ENCODE results near the gene PTGES.

Gene PTGES

DNA sequence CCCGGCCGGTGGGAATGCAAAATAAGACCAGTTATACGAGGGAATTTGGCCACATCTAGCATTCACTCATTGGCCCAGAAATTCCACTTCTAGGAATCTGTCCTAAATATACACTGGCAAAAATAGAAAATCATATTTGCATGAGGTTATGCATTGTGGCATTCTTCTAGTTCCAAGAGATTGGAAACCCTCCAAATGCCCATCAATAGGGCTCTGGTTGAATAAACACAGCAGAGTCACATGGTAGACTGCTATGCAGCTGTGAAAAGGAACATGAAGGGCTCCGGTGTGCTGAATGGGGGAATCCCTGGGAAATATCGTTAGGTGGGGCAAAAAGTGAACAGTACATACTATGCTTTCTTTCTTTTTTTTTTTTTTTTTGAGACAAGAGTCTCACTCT is 36.8 kb downstream of the PTGES start:
- no peak for DNase-seq

DNA sequence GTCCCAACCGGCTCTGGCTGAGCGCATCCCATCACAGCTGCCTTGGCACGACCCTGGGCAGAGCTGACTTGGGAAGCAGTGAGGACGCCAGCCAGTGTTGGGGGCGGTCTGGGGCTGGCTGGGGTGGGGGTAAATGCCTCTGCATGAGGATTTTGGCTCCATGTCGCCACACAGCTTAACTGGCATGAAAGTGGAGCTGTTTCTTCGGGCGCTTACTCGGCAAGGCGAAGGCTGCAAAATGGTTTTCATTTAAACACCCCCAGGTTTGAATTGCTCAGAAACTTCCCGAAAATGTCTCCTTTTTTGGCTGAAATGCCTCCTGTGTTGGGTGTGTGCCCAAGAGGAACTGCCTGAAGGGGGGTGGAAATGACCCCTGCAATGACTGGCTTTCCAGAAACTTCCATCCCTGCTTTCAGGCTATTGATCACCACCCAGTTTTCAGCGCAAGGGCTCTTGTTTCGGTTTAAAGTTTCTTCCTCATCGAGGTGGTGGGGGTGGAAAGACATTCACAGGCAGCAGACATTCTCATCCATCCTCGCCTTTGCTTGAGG is 38.3 kb downstream of the PTGES start:
- no peak for DNase-seq

DNA sequence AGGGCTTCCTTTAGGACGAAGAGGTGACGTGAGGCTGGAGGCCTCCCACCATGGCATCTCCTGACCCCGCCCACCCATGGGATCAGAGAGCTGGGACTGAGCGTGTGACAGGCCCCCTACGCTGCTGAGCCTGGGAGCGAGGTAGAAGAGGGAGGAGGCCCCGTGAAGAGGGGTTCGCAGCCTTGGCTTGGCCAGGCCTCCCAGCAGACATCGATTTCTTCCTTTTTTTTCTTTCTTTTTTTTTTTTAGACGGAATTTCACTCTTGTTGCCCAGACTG is 39.5 kb downstream of the PTGES start:
- no peak for DNase-seq

DNA sequence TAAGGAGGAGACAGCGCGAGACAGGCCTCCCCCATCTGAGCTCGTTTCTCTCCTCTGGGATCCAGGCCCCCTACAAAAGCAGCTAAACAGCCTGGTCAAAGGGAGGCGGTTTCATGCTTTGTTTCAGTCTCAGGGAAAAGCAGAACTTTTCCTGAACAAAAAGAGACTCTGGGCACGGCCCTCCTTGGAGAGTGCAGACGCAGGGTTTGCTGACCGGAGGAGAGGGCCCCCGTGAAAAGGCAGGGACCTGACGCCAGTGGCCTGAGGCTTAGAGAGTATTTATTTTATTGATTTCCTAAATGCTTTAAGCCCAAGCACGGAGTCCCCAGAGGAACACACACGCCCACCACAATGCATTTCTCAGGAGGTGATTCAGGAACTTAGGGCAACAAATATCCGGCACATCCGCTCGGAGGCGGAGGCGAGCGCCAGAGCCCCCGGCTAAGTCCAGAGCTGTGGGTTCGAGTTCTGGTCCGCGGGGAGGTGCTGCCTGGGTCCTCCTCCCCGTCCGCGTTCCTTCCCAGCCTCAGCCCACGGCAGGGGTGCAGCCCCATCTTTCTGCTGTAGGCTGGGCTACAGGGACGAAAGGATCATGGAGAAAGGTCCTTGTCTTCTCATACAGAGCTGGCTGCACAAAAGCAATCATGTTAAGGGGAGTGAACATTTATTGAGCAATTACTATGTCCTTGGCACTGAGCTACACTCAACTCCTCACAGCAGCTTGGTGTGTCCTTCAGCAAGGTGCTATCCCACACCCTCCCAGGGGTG is 40.0 kb downstream of the PTGES start:
- DNase-seq = peak in 1 of 2 donors; percentile 52

DNA sequence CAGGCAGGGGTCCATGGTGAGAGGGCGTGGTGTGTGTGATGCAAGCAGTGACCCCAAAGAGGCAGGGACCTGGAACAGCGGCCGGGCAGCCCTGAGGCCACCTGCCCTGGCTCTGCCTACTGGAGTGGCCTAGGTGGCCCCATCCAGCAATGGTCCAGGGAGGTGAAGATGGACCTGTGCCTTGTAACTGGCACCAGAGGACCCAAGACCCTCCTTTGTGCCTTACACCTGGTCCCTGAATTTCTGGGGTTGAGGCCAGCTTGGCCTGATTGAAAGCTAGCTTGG is 42.7 kb downstream of the PTGES start:
- no peak for DNase-seq

DNA sequence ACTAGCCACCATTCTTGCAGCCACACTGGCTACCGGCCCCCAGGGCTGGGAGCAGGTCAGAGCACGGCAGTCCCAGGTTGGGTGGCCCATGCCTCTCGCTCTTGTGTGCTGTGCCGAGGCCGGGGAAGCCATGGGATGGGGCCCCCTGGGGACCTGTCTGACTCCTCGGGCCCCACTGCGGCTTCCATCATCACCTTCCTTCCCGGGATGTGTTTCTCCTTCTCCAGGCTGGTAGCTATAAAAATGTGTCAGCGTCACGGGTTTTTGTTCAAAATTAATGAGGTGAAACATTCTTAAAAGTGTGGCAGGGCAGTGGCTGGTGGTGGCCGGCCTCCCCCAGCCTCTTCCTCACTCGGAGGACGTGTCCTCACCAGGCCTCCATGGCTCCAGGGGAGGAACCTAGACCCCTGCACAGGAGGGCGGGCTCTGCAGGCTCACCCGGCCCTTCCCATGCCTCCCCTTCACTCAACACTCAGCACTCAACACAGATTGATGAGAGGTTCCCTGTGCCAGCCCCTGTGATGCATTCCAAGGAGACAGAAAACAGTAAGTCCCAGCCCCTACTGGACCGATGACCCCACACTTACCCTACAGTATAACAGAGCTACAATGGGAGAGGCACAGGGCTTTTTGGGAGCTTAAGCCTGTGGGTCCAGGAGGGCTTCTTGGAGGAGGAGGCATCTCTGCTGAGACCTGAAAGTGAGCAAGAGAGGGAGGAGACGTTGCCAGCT is 43.2 kb downstream of the PTGES start:
- DNase-seq = no peak

DNA sequence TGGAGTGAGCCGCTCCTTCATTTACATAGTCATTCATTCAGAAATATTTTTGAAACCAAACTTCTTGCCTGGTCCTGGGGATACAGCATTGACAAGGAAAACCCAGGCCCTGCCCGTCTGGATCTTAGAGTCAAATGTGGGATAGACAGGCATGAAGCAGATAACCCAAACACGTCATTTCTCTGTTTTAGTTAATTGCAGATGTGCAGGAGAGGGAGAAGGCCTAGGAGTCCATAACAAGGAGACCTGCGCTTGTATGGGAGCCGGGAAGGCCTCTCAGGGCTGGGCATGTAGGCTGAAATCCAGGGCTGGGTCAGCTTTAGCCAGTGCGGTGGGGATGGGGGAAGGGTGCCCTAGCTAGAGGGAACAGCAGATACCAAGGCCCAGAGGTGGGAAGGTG is 44.0 kb downstream of the PTGES start:
- DNase-seq = no peak

DNA sequence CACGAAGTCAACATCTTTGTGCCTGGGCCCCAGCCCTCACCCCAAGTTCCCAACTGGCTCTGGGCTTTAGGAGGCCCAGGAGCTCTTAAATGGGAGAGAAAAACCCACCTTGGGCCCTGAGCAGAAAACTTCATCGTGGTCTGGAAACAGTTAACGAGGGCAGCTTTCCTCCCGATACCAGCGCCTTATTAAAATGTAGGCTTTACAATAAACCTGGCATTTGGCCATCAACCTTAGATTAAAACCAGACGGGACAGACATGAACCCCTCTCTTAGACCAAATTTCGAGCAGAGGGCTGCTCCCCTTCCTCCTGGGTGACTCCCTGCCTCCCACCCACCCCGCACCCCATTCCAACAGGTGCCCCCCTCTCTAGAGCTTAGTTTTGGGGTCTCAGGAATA is 48.0 kb downstream of the PTGES start:
- DNase-seq = no peak

DNA sequence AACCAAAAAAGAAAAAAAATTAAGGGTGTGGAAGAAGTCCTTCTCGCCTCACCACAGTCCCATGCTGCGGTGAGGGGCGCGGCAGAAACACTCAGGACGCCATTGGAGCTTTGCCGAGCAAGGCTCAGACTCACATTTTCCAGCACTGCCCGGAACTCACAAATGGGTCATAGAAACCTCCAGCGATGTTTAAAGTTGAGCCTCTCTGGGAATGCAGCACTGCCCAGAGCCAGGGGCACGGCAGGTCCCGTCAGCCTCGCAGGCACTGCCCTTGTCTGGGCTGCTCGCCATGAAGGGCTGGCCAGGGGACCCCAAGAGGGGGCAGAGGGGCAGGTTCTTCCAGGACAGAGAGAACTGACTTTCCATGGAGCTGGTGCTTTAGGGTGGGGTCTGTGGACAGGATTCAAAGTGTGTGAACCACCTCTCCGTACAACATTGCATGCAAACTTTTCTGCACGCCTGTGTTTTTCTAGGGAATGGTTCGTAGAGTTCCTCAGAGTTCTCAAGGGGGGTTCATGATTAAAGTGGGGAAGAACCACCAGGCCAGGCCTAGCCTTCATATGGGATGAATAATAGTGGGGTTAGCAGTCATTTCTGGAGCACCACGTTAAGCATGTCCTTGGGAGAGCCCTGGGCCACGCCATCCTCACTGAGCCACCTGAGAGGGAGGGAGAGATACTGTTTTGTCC is 49.0 kb downstream of the PTGES start:
- DNase-seq = no peak

DNA sequence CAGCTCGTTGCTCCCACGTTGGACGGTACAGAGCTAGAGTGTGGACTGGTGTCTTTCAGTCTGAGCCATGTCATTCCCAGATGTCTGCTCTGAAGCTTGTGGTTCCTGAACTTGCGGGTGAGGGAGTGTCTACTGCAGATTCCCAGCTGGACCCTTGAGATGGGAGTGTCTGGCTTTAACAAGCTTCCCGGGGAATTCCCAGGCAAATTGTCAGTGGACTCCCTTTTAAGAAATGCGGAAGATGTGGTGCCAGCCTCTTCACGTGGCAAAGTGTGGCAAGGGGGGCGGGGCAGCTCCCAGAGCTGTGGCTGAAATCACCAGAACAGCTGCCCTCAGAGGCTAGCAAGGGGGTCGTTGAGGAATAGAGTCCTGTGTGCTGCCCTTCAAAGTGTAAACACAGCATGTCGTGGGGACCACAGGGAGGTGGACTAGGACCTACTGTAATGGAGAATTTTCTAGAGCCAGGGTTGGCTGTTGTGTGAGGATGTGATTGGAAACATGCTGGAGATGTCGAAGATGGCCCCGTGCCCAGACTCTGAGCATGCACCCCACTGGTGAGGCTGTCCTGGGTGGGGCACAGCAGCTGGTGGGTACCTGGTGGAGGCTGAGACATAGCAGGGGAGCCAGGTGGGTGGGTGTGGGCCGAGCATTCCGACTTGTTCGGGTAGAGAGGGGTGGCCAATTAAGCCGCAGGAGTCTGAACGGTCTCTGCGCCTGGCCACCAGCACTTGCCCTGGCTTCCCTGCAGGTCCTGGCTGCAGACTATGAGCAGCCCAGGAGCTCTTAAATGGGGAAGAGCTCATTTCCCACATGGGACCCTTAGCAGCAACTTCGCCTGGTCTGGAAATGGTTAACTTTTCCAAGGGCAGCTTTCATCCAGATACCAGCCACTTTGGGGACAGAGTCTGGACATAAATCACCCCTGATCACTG is 50.0 kb downstream of the PTGES start:
- DNase-seq = no peak

DNA sequence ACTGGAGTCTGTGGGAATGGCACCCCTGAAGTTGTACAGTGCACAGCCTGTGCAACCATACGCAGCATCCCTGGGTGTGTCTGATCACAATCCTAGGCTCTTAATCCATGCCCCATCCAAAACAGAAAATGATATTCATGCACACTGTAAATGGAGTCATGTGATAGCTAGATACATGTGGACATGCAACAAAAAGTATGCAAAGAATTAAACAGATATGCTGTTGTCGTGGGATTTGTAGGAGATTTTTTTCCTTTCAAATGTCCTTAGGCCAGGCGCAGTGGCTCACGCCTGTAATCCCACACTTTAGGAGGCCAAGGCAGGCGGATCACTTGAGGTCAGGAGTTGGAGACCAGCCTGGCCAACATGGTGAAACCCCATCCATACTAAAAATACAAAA is 51.3 kb downstream of the PTGES start:
- no peak for DNase-seq

DNA sequence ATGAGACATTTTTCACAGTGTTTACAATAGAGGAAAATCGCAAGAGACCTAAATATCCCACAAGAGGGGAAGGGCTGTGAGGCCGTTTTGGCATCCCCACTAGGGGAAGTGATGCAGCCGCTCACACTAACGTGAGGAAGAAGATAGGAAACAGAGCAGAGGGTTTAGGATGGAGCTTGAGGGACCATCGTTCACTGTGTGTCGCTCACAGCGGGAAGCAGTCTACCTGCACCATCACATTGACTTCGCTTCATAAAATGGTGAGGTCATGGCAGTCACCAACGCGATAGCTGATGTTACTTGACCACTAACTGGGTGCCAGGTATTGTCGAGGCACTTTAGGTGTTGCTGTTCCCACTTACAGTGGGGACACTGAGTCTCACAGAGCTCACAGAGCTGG is 51.8 kb downstream of the PTGES start:
- DNase-seq = no peak

DNA sequence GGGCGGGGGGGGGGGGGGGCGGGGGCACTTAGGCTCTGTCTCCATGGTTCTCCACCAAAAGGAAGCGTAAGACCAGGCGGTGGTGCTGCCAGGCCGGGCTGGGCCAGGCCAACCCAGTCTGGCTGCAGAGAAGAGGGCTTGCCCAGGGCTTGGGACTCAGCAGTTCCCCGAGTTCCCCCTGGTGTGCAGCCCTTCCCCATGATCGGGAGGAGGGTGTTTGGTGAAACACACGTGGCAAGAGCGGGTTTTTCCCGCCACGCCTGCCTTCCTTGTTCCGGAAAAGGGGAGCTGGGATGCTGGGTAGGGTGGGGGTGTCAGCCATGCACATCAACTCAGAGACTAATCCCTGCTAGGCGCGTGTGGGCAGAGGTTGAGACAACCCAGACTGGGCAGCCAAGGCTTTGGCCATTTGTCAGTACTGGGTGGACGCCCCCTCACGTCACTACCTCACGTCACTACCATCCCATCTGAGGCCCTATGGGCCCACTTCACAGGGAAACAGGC is 54.5 kb downstream of the PTGES start:
- no peak for DNase-seq

DNA sequence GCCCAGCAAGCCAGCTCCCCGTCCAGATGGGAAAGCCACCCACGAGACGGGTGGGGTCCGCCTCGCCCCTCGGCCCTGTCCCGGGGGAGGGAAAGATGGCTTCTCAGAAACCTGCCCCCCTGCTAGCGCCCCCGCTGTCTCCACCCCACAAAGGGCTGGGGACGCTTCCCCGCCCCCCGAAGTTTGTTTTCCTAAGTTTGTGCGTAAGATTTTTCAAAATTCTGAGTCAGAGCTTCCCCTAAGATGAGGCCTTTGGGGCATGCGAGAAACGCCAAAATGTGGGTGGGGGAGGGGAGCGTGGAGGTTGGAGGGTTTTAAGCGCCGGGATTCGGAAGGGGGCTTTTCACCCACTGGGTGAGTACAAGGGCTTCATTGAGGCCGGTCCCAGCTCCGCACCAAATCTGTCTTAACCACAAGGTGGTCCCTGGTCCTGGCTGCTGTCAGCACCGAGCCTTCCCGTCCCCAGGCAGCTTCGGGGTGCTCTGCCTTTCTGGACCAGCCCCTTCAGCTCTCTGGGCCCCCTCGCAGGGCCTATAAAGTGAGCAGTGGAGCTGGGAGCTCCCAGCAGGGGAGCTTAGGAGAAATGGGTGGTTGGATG is 55.1 kb downstream of the PTGES start:
- DNase-seq = no peak

DNA sequence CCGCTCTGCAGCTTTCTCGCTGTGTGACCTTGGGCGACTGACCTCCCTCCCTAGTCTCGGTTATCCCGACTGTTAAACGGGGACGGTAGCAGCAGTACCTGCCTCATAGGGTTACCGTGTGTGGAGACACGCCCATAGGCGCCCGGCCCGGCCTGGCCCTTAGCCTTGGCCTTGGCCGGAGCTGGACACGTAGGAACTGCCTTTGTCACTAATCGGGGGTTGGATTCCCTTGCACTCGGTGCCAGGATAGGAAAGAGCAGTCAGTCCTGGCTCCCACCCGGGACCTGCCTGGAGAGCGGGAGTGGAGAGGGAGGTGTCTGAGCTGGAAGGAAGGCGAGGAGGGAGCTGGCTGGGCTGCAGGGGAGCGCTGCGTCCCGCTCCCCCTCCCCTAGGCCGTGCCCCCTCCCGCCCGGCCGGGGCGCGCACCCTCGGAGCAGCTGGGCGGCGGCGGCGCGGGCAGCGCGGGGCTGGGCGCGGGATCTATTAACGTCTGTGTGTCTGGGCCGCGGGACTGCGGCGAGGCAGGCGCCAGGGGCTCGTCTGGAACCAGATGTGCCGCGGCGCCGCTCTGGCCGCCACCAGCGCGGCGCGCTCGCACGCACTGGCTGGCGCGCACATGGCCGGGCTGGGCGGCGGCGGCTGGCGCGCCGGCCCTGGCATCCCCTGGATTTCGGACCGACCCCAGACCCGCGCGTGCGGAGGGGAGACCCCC is 55.7 kb downstream of the PTGES start:
- DNase-seq = no peak

DNA sequence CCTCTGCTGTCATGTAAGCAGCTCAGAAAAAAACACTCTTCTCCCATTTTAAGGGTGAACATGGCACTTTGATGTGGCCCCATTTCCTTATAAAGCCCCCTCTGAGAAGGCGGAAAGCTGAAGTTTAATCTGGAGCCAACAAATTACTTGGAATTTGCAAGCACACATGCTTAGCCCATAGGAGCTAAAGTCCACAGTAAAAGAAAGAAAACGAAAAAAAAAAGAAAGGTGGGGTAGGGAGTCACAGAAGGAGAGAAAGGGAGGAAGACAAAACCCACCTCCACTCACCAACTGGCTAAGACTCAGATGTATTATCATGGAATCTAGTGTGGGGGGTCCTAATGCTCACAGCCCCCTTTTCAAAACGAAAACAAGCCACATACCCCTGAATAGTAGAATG is 57.0 kb downstream of the PTGES start:
- no peak for DNase-seq

DNA sequence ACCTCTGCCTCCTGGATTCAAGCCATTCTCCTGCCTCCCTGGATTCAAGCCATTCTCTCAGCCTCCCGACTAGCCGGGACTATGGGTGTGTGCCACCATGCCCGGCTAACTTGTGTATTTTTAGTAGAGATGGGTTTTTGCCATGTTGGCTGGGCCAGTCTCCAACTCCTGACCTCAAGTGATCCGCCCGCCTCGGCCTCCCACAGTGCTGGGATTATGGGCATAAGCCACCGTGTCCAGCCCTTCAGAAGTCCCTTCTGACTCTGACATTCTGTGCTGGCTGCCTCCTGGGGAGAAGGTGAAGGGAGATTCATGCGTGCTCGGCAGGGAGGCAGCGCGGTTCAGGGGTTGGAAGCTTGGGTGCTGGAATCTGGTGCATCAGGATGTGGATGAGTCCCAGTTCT is 58.6 kb downstream of the PTGES start:
- DNase-seq = no peak

DNA sequence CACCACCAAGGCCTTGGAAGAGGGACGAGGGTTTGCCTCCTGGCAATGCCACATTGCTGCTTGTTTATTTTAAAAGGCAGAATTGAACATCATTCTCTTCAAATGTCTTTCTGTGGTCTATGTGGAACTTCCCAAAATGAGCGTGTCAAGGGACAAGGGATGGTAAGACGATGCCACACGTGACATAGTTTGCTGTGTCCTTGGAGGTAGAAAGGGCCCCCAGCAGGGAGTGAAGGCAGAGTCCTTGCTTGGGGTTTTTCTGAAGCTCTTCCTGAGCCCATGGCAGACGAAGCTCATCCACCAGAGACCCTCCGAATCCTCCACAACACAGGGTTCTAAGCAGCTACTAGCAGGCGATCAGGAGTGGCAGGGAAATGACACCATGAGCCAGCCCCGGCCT is 59.1 kb downstream of the PTGES start:
- no peak for DNase-seq

DNA sequence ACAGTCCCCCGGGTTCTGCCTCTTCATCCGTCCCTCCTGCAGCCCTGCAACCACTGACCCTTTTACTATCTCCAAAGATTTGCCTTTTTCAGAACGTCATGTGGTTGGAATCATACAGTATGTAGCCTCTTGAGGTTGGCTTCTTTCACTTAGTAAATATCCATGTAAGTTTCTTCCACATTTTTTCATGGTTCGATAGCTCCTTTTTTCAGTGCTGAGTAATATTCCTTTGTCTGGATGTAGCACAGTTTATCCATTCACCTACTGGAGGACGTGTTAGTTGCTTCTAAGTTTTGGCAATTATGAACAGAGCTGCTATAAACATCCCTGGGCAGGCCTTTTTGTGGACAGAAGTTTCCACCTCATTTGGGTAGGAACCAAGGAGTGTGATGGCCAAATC is 60.3 kb downstream of the PTGES start:
- DNase-seq = no peak
